ENCODE measurements around the gene ALPK3. TPM values are rescaled to one million over a fixed set of nuclear protein-coding genes. Genes with fewer than 3 reads are reported as not detected.

Gene ALPK3
- total RNA-seq, 1 experiment from 2014 or later: 0.03 TPM

- DNase-seq (ENCODE audit: low read depth, low spot score): no peak
- in situ Hi-C loops (cut with HindIII; ENCODE audit: low pct_unique_long_range_greater_than_20kb, low sequenced_read_pairs): no loop called here
These were observed 23.6 kb upstream of the ALPK3 start for GRCh38 chr15:84793431-84794161.

GRCh38 chr15:84794162-84794547 is 23.0 kb upstream of the ALPK3 start:
- in situ Hi-C loops (cut with HindIII; ENCODE audit: low pct_unique_long_range_greater_than_20kb, low sequenced_read_pairs): no loop called here
- no peak for DNase-seq (ENCODE audit: low read depth, low spot score)

GRCh38 chr15:84795186-84795585 is 22.0 kb upstream of the ALPK3 start:
- DNase-seq (ENCODE audit: low read depth, low spot score): no peak
- in situ Hi-C loops (cut with HindIII; ENCODE audit: low pct_unique_long_range_greater_than_20kb, low sequenced_read_pairs): no loop called here

GRCh38 chr15:84797212-84797611 is 19.9 kb upstream of the ALPK3 start:
- in situ Hi-C loops (cut with HindIII; ENCODE audit: low pct_unique_long_range_greater_than_20kb, low sequenced_read_pairs): no loop called here
- DNase-seq (ENCODE audit: low read depth, low spot score): no peak

GRCh38 chr15:84797801-84798200 is 19.4 kb upstream of the ALPK3 start:
- DNase-seq (ENCODE audit: low read depth, low spot score): no peak
- in situ Hi-C loops (cut with HindIII; ENCODE audit: low pct_unique_long_range_greater_than_20kb, low sequenced_read_pairs): no loop called here

- in situ Hi-C loops (cut with HindIII; ENCODE audit: low pct_unique_long_range_greater_than_20kb, low sequenced_read_pairs): no loop called here
- no peak for DNase-seq (ENCODE audit: low read depth, low spot score)
These were observed 18.7 kb upstream of the ALPK3 start for GRCh38 chr15:84798436-84798946.

- DNase-seq (ENCODE audit: low read depth, low spot score): no peak
- in situ Hi-C loops (cut with HindIII; ENCODE audit: low pct_unique_long_range_greater_than_20kb, low sequenced_read_pairs): no loop called here
These were observed 17.5 kb upstream of the ALPK3 start for GRCh38 chr15:84799511-84800187.

- in situ Hi-C loops (cut with HindIII; ENCODE audit: low pct_unique_long_range_greater_than_20kb, low sequenced_read_pairs): no loop called here
These were observed 16.8 kb upstream of the ALPK3 start for GRCh38 chr15:84800365-84800806.

GRCh38 chr15:84804005-84804900 is 12.9 kb upstream of the ALPK3 start:
- no peak for DNase-seq (ENCODE audit: low read depth, low spot score)
- in situ Hi-C loops (cut with HindIII; ENCODE audit: low pct_unique_long_range_greater_than_20kb, low sequenced_read_pairs): no loop called here

More at GRCh38 chr15:84800365-84800806, 16.8 kb upstream of the ALPK3 start:
- no peak for DNase-seq (ENCODE audit: low read depth, low spot score)

GRCh38 chr15:84805221-84805620 is 11.9 kb upstream of the ALPK3 start:
- DNase-seq (ENCODE audit: low read depth, low spot score): no peak
- in situ Hi-C loops (cut with HindIII; ENCODE audit: low pct_unique_long_range_greater_than_20kb, low sequenced_read_pairs): no loop called here

GRCh38 chr15:84807228-84807627 is 9.9 kb upstream of the ALPK3 start:
- DNase-seq (ENCODE audit: low read depth, low spot score): no peak
- in situ Hi-C loops (cut with HindIII; ENCODE audit: low pct_unique_long_range_greater_than_20kb, low sequenced_read_pairs): no loop called here

GRCh38 chr15:84810073-84810840 is 6.9 kb upstream of the ALPK3 start:
- in situ Hi-C loops (cut with HindIII; ENCODE audit: low pct_unique_long_range_greater_than_20kb, low sequenced_read_pairs): no loop called here

GRCh38 chr15:84811151-84811550 is 6.0 kb upstream of the ALPK3 start:
- in situ Hi-C loops (cut with HindIII; ENCODE audit: low pct_unique_long_range_greater_than_20kb, low sequenced_read_pairs): no loop called here
- DNase-seq (ENCODE audit: low read depth, low spot score): no peak

More at GRCh38 chr15:84810073-84810840, 6.9 kb upstream of the ALPK3 start:
- DNase-seq (ENCODE audit: low read depth, low spot score): no peak

GRCh38 chr15:84811828-84812227 is 5.3 kb upstream of the ALPK3 start:
- in situ Hi-C loops (cut with HindIII; ENCODE audit: low pct_unique_long_range_greater_than_20kb, low sequenced_read_pairs): no loop called here

GRCh38 chr15:84812842-84813241 is 4.3 kb upstream of the ALPK3 start:
- in situ Hi-C loops (cut with HindIII; ENCODE audit: low pct_unique_long_range_greater_than_20kb, low sequenced_read_pairs): no loop called here
- no peak for DNase-seq (ENCODE audit: low read depth, low spot score)

More at GRCh38 chr15:84811828-84812227, 5.3 kb upstream of the ALPK3 start:
- no peak for DNase-seq (ENCODE audit: low read depth, low spot score)

GRCh38 chr15:84813435-84813834 is 3.7 kb upstream of the ALPK3 start:
- DNase-seq (ENCODE audit: low read depth, low spot score): no peak
- in situ Hi-C loops (cut with HindIII; ENCODE audit: low pct_unique_long_range_greater_than_20kb, low sequenced_read_pairs): no loop called here

GRCh38 chr15:84813931-84814330 is 3.2 kb upstream of the ALPK3 start:
- DNase-seq (ENCODE audit: low read depth, low spot score): no peak

More at GRCh38 chr15:84813931-84814330, 3.2 kb upstream of the ALPK3 start:
- in situ Hi-C loops (cut with HindIII; ENCODE audit: low pct_unique_long_range_greater_than_20kb, low sequenced_read_pairs): no loop called here
